Lower lobe of right lung (tissue), 2 donors: ENCODE measurements around the gene TCTN1. TPM values are rescaled to one million over a fixed set of nuclear protein-coding genes. Genes with fewer than 3 reads are reported as not detected.

Source experiments
- ATAC-seq, 2 donors: fragments of 200-7000 bp; cut with Tn5 transposase; one replicate each; pipeline ENCODE4 v1.9.1; 2020 to 2022; ENCODE audit warnings: mild to moderate bottlenecking in 2 of 2, moderate library complexity in 2 of 2
- DNase-seq: peaks from one replicate; pipeline ENCODE4 v3.0.0-alpha.2; 2020
- H3K27ac ChIP-seq: fragments of 200-600 bp; one replicate; pipeline ENCODE4 v1.8.0; 2022
- H3K27me3 ChIP-seq: fragments of 200-600 bp; one replicate; pipeline ENCODE4 v1.8.0; 2022; ENCODE audit warnings: low read depth
- H3K36me3 ChIP-seq: fragments of 200-600 bp; one replicate; pipeline ENCODE4 v1.8.0; 2022; ENCODE audit warnings: mild to moderate bottlenecking
- H3K4me1 ChIP-seq: fragments of 200-600 bp; one replicate; pipeline ENCODE4 v1.8.0; 2022
- H3K4me3 ChIP-seq: fragments of 200-600 bp; one replicate; pipeline ENCODE4 v1.8.0; 2022; ENCODE audit warnings: mild to moderate bottlenecking
- H3K9me3 ChIP-seq: fragments of 200-600 bp; one replicate; pipeline ENCODE4 v1.8.0; 2022
- intact Hi-C: fragments of 100-400 bp; cut with DNase I; formaldehyde crosslinking; loops from one replicate; pipeline ENCODE4 v1.11.0; 2022
- total RNA-seq: library from RNA; stranded (reverse); fragmentation: NEBNext Ultra II Directional; extraction: Animal tissue kit (Norgen Biotek cat#: 25700); gene quantifications from one replicate; pipeline ENCODE4 v1.2.1, GENCODE V29; 2021
- TF ChIP-seq, protein P1 (sequence below): fragments of 200-600 bp; IDR thresholded peaks from one replicate; pipeline ENCODE4 v1.8.0; 2022; ENCODE audit warnings: antibody characterized with exemption, mild to moderate bottlenecking
- donor health status: DM: no; HTN: yes; CAD: no; lungs with severe emphysema.

Gene TCTN1
- total RNA-seq, 1 donor from 2014 or later = 40.1 TPM

DNA sequence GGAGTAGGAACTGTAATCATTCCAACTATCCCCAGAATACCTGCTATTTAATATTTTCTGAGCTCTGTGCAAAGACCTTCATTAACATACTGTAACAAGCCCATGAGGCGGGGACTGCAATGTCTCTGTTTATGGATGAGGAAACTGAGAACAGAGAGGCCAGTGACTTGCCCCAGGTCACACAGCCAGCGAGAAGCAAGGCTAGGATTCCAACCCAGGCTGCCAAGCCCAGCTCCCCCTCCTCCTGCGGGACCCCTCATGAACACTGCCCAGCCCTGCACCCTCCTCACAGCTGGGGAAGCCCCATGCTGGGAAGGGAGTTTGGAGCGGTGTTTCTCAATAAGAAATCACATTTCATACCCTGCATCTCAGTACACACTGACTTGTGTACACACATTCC, 64.1 kb downstream of the TCTN1 start:
- intact Hi-C loops = no loop called here
- H3K27ac ChIP-seq = peak overlapping the region; percentile 39
- H3K4me1 ChIP-seq = peaks cover 19% of the 10 kb centered on the region
- ATAC-seq (peak in 1 of 2 donors; percentile 18), DNase-seq (no peak)
- TF ChIP-seq, protein P1, sequence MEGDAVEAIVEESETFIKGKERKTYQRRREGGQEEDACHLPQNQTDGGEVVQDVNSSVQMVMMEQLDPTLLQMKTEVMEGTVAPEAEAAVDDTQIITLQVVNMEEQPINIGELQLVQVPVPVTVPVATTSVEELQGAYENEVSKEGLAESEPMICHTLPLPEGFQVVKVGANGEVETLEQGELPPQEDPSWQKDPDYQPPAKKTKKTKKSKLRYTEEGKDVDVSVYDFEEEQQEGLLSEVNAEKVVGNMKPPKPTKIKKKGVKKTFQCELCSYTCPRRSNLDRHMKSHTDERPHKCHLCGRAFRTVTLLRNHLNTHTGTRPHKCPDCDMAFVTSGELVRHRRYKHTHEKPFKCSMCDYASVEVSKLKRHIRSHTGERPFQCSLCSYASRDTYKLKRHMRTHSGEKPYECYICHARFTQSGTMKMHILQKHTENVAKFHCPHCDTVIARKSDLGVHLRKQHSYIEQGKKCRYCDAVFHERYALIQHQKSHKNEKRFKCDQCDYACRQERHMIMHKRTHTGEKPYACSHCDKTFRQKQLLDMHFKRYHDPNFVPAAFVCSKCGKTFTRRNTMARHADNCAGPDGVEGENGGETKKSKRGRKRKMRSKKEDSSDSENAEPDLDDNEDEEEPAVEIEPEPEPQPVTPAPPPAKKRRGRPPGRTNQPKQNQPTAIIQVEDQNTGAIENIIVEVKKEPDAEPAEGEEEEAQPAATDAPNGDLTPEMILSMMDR = no peak
- no peaks in the 10 kb centered on the region for H3K36me3 ChIP-seq
- H3K9me3 ChIP-seq = no peaks in the 10 kb centered on the region
- no peaks in the 10 kb centered on the region for H3K27me3 ChIP-seq
- H3K4me3 ChIP-seq = no peak overlapping the region

DNA sequence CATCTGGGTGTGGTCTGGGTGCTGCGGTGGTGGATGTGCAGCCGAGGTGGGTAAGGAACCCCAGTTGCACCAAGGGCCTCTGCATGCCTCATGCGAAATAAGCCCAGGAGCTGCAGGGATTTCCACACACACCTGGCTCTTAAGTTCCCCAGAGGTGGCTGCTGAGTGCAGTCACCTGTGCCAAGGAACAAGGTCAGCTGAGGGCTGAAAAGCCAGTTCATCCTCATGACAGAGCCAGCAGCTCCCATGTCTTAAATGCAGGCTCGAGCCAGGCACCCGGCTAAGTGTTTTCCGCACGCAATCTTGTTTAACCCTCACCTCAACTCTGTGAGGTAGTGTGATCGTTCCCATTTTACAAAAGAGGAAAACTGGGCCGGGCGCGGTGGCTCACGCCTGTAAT, 65.3 kb downstream of the TCTN1 start:
- Histone ChIP-seq H3K27me3 (no peaks in the 10 kb centered on the region), H3K4me1 (peaks cover 19% of the 10 kb centered on the region), H3K9me3 (no peaks in the 10 kb centered on the region), H3K4me3 (no peak overlapping the region), H3K36me3 (no peaks in the 10 kb centered on the region), H3K27ac (no peak overlapping the region)
- TF ChIP-seq, protein P1 = no peak
- intact Hi-C loops = no loop called here
- DNase-seq (no peak), ATAC-seq (no peak)

- DNase-seq (no peak), ATAC-seq (no peak)
- Histone ChIP-seq H3K27ac (no peak overlapping the region), H3K9me3 (no peaks in the 10 kb centered on the region), H3K4me3 (no peak overlapping the region), H3K36me3 (no peaks in the 10 kb centered on the region), H3K27me3 (no peaks in the 10 kb centered on the region), H3K4me1 (peaks cover 19% of the 10 kb centered on the region)
- TF ChIP-seq, protein P1 = no peak
- intact Hi-C loops = no loop called here
These were observed 66.1 kb downstream of the TCTN1 start for GRCh38 chr12:110680032-110680431.

DNA sequence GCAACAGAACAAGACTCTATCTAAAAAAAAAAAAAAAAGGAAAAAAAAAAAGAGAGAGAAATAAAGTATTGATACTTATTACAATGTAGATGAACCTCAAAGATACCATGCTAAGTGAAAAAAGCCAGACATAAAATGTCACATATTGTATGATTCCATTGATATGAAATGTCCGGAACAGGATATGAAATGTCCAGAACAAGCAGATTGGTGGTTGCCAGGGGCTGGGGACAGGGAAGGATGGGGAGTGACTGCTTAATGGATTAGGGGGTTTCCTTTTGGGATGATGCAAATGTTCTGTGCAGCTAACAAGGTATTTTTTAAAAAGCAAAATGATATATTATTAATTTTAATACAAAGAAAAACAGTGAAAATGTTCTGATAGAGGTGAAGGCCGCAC, 70.0 kb downstream of the TCTN1 start:
- DNase-seq = no peak
- H3K4me1 ChIP-seq = peaks cover 14% of the 10 kb centered on the region
- TF ChIP-seq, protein P1 = no peak
- H3K9me3 ChIP-seq = no peaks in the 10 kb centered on the region
- intact Hi-C loops = no loop called here
- no peak overlapping the region for H3K4me3 ChIP-seq
- H3K27me3 ChIP-seq = no peaks in the 10 kb centered on the region
- no peak for ATAC-seq
- no peak overlapping the region for H3K27ac ChIP-seq
- H3K36me3 ChIP-seq = no peaks in the 10 kb centered on the region

- Histone ChIP-seq H3K4me3 (no peak overlapping the region), H3K27me3 (no peaks in the 10 kb centered on the region), H3K4me1 (peaks cover 15% of the 10 kb centered on the region), H3K9me3 (no peaks in the 10 kb centered on the region), H3K27ac (no peak overlapping the region), H3K36me3 (no peaks in the 10 kb centered on the region)
- TF ChIP-seq, protein P1 = no peak
- intact Hi-C loops = no loop called here
- no peak for DNase-seq
- no peak for ATAC-seq
These were observed 70.4 kb downstream of the TCTN1 start for GRCh38 chr12:110684312-110684836.
